DOHH2 (cell line): ENCODE results near the gene TASP1.
"Not testable (repeated sequence)": the region's sequence is repeated elsewhere in the genome, so short reads cannot be mapped to it uniquely, and the experiment has no call there.

Experiments used
- H3F3A ChIP-seq: fragments of 200-600 bp; sonication (generic), shearing (Covaris generic); 2 replicates; pipeline ENCODE4 v1.6.0; 2016; ENCODE audit warnings: antibody characterized with exemption, mild to moderate bottlenecking; ENCODE audit not compliant: control insufficient read depth, insufficient read depth
- H3K27ac ChIP-seq: fragments of 200-600 bp; sonication (generic); 2 replicates; pipeline ENCODE4 v1.5.1; 2014; ENCODE audit warnings: low read depth, mild to moderate bottlenecking, low read length, moderate library complexity
- H3K27me3 ChIP-seq: fragments of 200-600 bp; sonication (generic); 2 replicates; pipeline ENCODE4 v1.6.1; 2014; ENCODE audit warnings: mild to moderate bottlenecking, low read length, mixed read lengths; ENCODE audit not compliant: control insufficient read depth
- H3K36me3 ChIP-seq: fragments of 200-600 bp; sonication (generic); 2 replicates; pipeline ENCODE4 v1.6.1; 2014; ENCODE audit warnings: mild to moderate bottlenecking, low read length, moderate library complexity, mixed read lengths; ENCODE audit not compliant: control insufficient read depth
- H3K4me1 ChIP-seq: fragments of 200-600 bp; sonication (generic); 2 replicates; pipeline ENCODE4 v1.6.1; 2014; ENCODE audit warnings: mild to moderate bottlenecking, low read length, mixed read lengths; ENCODE audit not compliant: control insufficient read depth
- H3K4me2 ChIP-seq: fragments of 200-600 bp; sonication (generic); 2 replicates; pipeline ENCODE4 v1.6.0; 2014; ENCODE audit warnings: mild to moderate bottlenecking, low read length, moderate library complexity
- H3K4me3 ChIP-seq: fragments of 200-600 bp; sonication (generic); 2 replicates; pipeline ENCODE4 v1.5.1; 2014; ENCODE audit warnings: mild to moderate bottlenecking, low read length, mixed read lengths
- H3K79me2 ChIP-seq: fragments of 200-600 bp; sonication (generic); 2 replicates; pipeline ENCODE4 v1.6.1; 2014; ENCODE audit warnings: mild to moderate bottlenecking, low read length, mixed read lengths; ENCODE audit not compliant: control insufficient read depth
- H3K9me2 ChIP-seq: fragments of 200-600 bp; sonication (generic); replicated peaks from 2 replicates; pipeline ENCODE4 v1.6.1; 2014; ENCODE audit warnings: mild to moderate bottlenecking, low read length, mixed read lengths; ENCODE audit not compliant: control insufficient read depth
- H3K9me3 ChIP-seq: fragments of 200-600 bp; sonication (generic); 2 replicates; pipeline ENCODE4 v1.6.1; 2014; ENCODE audit warnings: antibody characterized with exemption, low read length, mixed read lengths; ENCODE audit not compliant: control insufficient read depth, insufficient read depth
- H4K20me1 ChIP-seq: fragments of 200-600 bp; sonication (generic); 2 replicates; pipeline ENCODE4 v1.6.0; 2014; ENCODE audit warnings: low read depth, mild to moderate bottlenecking, antibody characterized with exemption, low read length, moderate library complexity; ENCODE audit not compliant: control insufficient read depth, insufficient read depth
- CTCF ChIP-seq: fragments of 200-600 bp; sonication (generic); IDR thresholded peaks from one replicate; pipeline ENCODE4 v1.5.1; 2014; ENCODE audit warnings: antibody characterized with exemption, mild to moderate bottlenecking, low read depth, low read length; ENCODE audit not compliant: poor library complexity, severe bottlenecking
- EZH2phosphoT487 ChIP-seq: fragments of 200-600 bp; sonication (generic); IDR thresholded peaks from 2 replicates; pipeline ENCODE4 v1.6.1; 2017; ENCODE audit warnings: borderline replicate concordance, mild to moderate bottlenecking, antibody characterized with exemption, low read length, moderate library complexity, mixed read lengths

TASP1 gene

DNA sequence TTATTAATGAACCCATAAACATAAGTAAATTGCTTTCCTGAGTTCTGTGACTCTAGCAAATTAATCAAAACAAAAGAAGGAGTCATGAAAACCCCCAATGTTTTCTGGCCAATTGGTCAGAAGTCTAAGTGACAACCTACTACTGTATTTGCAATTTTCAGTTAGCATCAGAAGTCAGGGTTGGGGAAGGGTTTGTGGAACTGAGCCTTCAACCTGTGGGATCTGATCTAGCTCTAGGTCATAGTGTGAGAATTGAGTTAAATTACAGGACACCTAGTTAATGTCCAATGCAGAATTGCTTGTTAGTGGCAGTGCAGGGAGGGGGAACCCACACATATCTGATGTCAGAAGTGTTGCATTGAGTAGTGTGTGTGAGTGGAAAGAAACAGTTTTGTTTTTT is 275.3 kb downstream of the TASP1 start:
- Histone ChIP-seq H3K4me1 (no peaks in the 10 kb centered on the region), H3K27ac (no peak overlapping the region), H3K9me2 (no peaks in the 10 kb centered on the region), H3K79me2 (no peaks in the 10 kb centered on the region), H3K27me3 (no peaks in the 10 kb centered on the region), H3K36me3 (no peaks in the 10 kb centered on the region), H4K20me1 (no peaks in the 10 kb centered on the region), H3K4me3 (no peak overlapping the region), H3K9me3 (no peaks in the 10 kb centered on the region), H3K4me2 (no peak overlapping the region), H3F3A (no peaks in the 10 kb centered on the region)
- TF ChIP-seq CTCF: no peak
- TF ChIP-seq EZH2phosphoT487: no peak

GRCh38 chr20:13362165-13362564 is 276.6 kb downstream of the TASP1 start:
- H3K4me1 ChIP-seq, H4K20me1 ChIP-seq, H3K4me2 ChIP-seq, H3K27ac ChIP-seq, H3F3A ChIP-seq, H3K36me3 ChIP-seq, H3K79me2 ChIP-seq, H3K4me3 ChIP-seq, H3K27me3 ChIP-seq, H3K9me2 ChIP-seq, H3K9me3 ChIP-seq: not testable (repeated sequence)

- H3K9me2 ChIP-seq, H4K20me1 ChIP-seq, H3K27ac ChIP-seq, H3K4me2 ChIP-seq, H3K27me3 ChIP-seq, H3K79me2 ChIP-seq, H3K36me3 ChIP-seq, H3K4me1 ChIP-seq, H3F3A ChIP-seq, H3K4me3 ChIP-seq, H3K9me3 ChIP-seq: not testable (repeated sequence)
Observed at GRCh38 chr20:13358936-13359335, 279.8 kb downstream of the TASP1 start.

GRCh38 chr20:13357782-13358181 is 280.9 kb downstream of the TASP1 start:
- not testable (repeated sequence) for H3K36me3 ChIP-seq, H3K4me2 ChIP-seq, H3K27me3 ChIP-seq, H3K9me3 ChIP-seq, H4K20me1 ChIP-seq, H3K4me1 ChIP-seq, H3K4me3 ChIP-seq, H3K79me2 ChIP-seq, H3K9me2 ChIP-seq, H3F3A ChIP-seq, H3K27ac ChIP-seq

- no peak for TF ChIP-seq EZH2phosphoT487
- no peak for TF ChIP-seq CTCF
- Histone ChIP-seq H3K27me3 (no peaks in the 10 kb centered on the region), H3K4me2 (no peak overlapping the region), H3F3A (no peaks in the 10 kb centered on the region), H4K20me1 (no peaks in the 10 kb centered on the region), H3K4me3 (no peak overlapping the region), H3K9me3 (no peaks in the 10 kb centered on the region), H3K36me3 (no peaks in the 10 kb centered on the region), H3K4me1 (no peaks in the 10 kb centered on the region), H3K79me2 (no peaks in the 10 kb centered on the region), H3K27ac (no peak overlapping the region), H3K9me2 (no peaks in the 10 kb centered on the region)
Observed at GRCh38 chr20:13356591-13356990, 282.1 kb downstream of the TASP1 start.
